HG03139 (cell line): ENCODE results near the gene MYH8.

Source experiments
- ATAC-seq: cut with Tn5 transposase; IDR thresholded peaks from one replicate; pipeline ENCODE4 v1.9.1; 2021; ENCODE audit not compliant: unreplicated experiment

Gene MYH8

GRCh38 chr17:10384175-10384574, 37.6 kb downstream of the MYH8 start:
- no peak for ATAC-seq

DNA sequence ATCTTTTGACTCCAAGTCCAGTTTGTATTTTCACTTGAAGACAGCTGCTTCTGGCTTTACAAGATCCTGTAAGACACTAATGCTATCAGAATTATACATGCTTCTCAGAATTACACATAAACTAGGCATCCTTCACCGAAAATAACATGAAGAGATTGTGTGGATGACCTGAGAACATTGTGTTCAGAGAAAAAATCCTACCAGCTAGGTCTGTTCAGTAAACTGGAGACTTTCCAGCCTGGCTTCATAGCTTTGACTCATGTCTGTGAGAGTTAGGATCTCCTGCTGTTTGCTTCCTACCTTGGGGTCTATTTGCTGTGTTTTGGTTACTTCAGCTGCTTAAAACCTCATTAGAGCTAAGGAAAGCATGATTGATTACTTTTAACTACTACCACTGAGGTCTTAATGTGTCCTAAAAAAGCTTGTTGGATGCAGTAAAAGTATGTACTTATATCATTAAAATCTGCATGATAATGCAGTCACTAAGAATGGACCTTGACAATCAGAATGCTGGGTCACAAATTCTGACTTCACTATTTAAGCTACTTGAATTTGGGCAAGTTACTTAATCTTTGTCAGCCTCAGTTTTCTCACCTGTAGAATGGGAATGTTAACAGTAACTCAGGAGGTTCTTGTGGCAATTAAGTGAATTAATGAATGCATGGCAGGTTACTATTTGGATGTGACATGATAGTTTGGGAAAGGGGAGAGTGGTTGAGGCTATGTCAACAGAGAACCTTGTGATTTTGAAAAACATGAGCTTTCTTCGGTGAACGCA, 40.9 kb downstream of the MYH8 start:
- no peak for ATAC-seq

- ATAC-seq, result no peak
These were observed 48.8 kb downstream of the MYH8 start, which contains the start of gene MYH13 for GRCh38 chr17:10372906-10373305. Gene MYH13 (minus strand): TSS chr17:10373006. CDS start chr17:10364530, 8,476 bp downstream.

- ATAC-seq, result no peak
These were observed 51.6 kb downstream of the MYH8 start for GRCh38 chr17:10370016-10370608.

DNA sequence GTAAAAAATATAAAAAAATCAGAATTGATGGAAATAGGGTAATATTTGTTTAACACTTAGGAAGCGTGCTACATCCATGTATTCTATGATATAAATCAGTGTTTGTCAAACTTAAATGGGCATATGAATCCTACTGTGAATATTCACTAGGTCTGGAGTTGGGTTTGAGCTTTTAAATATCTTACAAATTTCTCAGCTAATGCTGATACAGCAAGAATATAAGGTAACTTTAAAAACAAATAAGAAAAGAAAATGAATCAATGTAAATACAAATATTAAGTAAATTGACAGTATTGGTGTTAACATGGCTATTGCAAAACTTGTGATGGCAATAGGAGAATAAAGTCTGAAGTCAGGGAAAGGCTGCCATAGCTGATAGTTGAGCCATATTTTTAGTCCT, 52.5 kb downstream of the MYH8 start:
- no peak for ATAC-seq

DNA sequence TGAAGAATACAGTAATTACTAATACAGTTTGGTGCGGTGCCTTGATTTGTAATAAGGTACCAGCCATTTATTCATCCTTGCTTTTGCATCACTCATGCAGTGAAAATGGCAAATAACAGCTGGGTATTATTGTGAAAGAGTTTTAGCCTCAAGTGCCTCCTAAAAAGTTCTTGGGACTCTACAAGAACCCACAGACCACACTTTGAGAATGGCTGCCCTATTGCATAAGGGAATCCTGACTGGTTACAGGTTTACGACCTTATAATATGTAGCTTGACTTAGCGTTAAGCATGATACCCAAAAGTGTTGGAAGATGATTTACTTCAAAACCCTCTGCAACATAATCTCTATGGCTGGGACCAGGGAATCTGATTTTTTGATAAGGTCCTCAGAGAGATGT, 53.2 kb downstream of the MYH8 start:
- no peak for ATAC-seq

GRCh38 chr17:10360578-10360977, 61.2 kb downstream of the MYH8 start:
- ATAC-seq, result no peak

DNA sequence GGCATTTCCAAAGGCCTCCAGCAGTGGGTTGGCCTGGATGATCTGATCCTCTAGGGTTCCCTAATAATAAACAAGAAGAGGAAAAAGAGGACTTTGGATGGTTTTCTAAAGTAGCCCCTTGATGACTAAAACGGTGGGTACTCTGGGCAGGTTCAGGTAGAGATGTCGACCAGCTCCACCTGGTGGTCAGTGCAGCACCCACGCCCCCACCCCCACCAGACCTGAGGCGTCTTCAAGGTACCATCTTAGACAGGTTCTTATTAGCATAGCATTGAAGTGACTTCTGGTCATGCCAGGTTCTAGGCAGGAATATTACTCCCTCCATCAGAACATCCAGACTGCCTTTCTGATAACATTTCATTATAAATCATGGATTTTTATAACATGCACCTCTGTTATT, 64.0 kb downstream of the MYH8 start:
- ATAC-seq, result no peak

GRCh38 chr17:10354651-10355050, 67.1 kb downstream of the MYH8 start:
- ATAC-seq, result no peak

- no peak for ATAC-seq
These were observed 68.9 kb downstream of the MYH8 start for GRCh38 chr17:10352893-10353292.

- ATAC-seq, result no peak
These were observed 72.3 kb downstream of the MYH8 start for GRCh38 chr17:10349403-10349802.

GRCh38 chr17:10344816-10345215, 76.9 kb downstream of the MYH8 start:
- ATAC-seq, result no peak
